Measurements from ENCODE around the gene HIVEP3. TPM values are rescaled to one million over a fixed set of nuclear protein-coding genes. Genes with fewer than 3 reads are reported as not detected.
A peak's percentile ranks its signal among the peaks of the same experiment; 100 is the strongest.

HIVEP3 gene
- total RNA-seq, 1 donor from 2014 or later: 5.8 TPM

DNA sequence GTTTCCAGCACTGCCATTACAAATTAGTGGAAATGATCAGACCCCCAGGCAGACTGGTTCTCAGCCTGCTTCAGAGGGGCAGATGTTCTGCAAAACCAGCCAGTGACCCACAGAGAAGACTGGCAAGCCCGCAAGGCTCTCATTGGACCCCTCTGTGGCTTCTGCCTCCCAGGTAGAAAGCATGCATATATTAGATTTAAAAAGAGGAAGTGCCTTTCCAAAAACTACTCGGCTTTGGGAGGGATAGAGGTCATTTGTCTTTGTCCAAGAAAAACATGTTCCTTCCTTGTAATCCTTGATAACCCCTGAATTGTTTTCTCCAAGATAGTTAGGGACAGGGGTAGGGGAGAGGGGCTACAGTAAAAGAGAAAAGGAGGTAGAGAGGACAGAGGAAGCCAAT, 11.8 kb downstream of the HIVEP3 start:
- H3K36me3 ChIP-seq (ENCODE audit: control insufficient read depth, insufficient read depth, low read length): no peaks in the 10 kb centered on the region
- DNase-seq (ENCODE audit: low read depth): no peak
- TF ChIP-seq, protein P1, sequence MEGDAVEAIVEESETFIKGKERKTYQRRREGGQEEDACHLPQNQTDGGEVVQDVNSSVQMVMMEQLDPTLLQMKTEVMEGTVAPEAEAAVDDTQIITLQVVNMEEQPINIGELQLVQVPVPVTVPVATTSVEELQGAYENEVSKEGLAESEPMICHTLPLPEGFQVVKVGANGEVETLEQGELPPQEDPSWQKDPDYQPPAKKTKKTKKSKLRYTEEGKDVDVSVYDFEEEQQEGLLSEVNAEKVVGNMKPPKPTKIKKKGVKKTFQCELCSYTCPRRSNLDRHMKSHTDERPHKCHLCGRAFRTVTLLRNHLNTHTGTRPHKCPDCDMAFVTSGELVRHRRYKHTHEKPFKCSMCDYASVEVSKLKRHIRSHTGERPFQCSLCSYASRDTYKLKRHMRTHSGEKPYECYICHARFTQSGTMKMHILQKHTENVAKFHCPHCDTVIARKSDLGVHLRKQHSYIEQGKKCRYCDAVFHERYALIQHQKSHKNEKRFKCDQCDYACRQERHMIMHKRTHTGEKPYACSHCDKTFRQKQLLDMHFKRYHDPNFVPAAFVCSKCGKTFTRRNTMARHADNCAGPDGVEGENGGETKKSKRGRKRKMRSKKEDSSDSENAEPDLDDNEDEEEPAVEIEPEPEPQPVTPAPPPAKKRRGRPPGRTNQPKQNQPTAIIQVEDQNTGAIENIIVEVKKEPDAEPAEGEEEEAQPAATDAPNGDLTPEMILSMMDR (IDR thresholded peaks at IDR 0.05; ENCODE audit: insufficient read depth, low read length, poor library complexity, severe bottlenecking): no peak
- H3K4me3 ChIP-seq (ENCODE audit: low read depth, low read length): no peak overlapping the region
- no peaks in the 10 kb centered on the region for H3K27me3 ChIP-seq (ENCODE audit: control insufficient read depth, insufficient read depth, low read length)

DNA sequence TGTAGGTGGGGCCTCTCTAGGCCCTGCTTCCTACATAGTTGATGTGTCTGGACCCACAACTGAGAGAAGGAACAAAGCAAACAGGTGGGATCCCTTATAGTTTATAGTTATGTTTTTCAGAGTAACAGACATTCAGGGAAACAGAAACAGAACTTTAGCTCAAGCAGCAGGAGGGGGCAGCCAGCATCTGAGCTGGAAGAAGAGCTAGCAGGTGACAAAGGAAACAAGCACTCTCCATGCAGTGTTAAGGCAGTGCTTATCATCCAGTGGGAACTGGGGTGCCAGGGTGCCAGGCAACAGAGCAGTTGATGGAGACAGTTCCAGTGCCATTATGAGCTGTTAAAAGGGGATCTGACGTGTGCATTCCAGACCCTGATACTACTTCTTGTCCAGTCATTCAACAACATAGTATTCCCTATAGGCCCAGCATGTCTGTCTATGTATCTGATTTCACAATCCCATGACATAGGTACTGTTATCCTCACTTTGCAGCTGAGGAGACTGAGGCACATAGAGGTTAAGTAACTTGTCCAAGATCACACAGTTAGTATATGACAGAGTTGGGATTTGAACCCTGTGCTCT, 13.5 kb downstream of the HIVEP3 start:
- no peak for DNase-seq (ENCODE audit: low read depth)
- Histone ChIP-seq H3K27me3 (ENCODE audit: control insufficient read depth, insufficient read depth, low read length) (no peaks in the 10 kb centered on the region), H3K36me3 (ENCODE audit: control insufficient read depth, insufficient read depth, low read length) (no peaks in the 10 kb centered on the region), H3K4me3 (ENCODE audit: low read depth, low read length) (no peak overlapping the region)
- TF ChIP-seq, protein P1 (IDR thresholded peaks at IDR 0.05; ENCODE audit: insufficient read depth, low read length, poor library complexity, severe bottlenecking): no peak

DNA sequence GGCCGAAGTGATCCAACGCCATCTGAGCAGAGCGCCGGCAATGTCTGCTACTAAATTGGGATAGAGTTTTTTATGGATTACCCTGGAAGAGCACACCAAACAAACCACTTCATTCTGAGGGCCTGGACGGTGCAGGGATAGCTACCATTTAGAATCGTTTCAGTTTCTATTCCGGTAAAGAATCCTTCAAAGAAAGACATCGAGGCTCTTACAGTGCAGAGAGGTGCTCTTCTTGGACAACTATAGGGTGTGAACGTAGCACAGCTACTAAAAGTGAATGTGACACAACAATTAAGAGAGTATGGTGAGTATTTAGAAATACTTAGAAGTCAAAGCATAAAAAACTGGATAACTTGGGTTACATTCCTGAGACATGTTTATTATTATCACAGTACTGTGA, 16.1 kb downstream of the HIVEP3 start:
- no peak overlapping the region for H3K4me3 ChIP-seq (ENCODE audit: low read depth, low read length)
- TF ChIP-seq, protein P1 (IDR thresholded peaks at IDR 0.05; ENCODE audit: insufficient read depth, low read length, poor library complexity, severe bottlenecking): no peak
- DNase-seq (ENCODE audit: low read depth): no peak
- no peaks in the 10 kb centered on the region for H3K27me3 ChIP-seq (ENCODE audit: control insufficient read depth, insufficient read depth, low read length)
- no peaks in the 10 kb centered on the region for H3K36me3 ChIP-seq (ENCODE audit: control insufficient read depth, insufficient read depth, low read length)

DNA sequence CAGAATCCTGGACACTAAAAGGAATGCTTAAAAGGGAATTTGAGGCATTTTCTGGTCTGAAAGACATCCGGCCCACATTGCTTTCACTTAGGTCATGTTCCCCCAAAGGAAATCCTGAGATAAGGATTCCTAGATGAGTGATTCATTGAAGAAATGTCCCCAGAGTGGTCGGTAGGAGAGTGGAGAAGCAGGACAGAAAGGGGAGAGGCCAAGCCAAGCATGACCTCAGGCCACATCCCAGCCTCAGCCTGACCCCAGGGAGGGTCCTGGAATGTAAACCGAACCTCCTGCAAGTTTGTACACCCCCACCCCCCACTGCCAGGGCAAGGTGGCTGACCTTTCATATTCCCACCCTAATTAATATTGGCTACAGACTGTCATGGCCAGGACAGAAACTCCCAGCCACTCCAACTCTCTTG, 16.6 kb downstream of the HIVEP3 start:
- Histone ChIP-seq H3K36me3 (ENCODE audit: control insufficient read depth, insufficient read depth, low read length) (no peaks in the 10 kb centered on the region), H3K27me3 (ENCODE audit: control insufficient read depth, insufficient read depth, low read length) (no peaks in the 10 kb centered on the region), H3K4me3 (ENCODE audit: low read depth, low read length) (no peak overlapping the region)
- peak; percentile 72 for DNase-seq (ENCODE audit: low read depth)
- TF ChIP-seq, protein P1 (IDR thresholded peaks at IDR 0.05; ENCODE audit: insufficient read depth, low read length, poor library complexity, severe bottlenecking): no peak

DNA sequence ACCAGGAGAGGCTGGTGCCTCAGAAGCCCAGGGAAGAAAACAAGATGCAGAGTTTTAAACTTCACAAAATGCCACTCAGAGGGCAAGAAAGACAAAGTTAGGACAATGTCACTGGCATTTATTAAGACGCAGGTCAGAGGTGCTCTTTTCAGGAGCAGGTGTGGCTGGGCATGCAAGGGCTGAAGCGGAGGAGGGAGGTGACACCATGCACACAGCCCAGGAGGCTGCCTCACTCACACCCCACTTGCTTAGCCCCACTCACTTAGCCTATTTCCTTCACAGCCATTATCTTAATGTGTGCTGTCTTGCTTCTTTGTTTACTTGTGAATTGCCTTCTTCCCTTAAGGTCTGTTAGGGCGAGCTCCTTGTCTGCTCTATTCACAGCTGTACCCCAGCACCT, 17.2 kb downstream of the HIVEP3 start:
- TF ChIP-seq, protein P1 (IDR thresholded peaks at IDR 0.05; ENCODE audit: insufficient read depth, low read length, poor library complexity, severe bottlenecking): no peak
- no peak for DNase-seq (ENCODE audit: low read depth)
- no peaks in the 10 kb centered on the region for H3K27me3 ChIP-seq (ENCODE audit: control insufficient read depth, insufficient read depth, low read length)
- H3K36me3 ChIP-seq (ENCODE audit: control insufficient read depth, insufficient read depth, low read length): no peaks in the 10 kb centered on the region
- no peak overlapping the region for H3K4me3 ChIP-seq (ENCODE audit: low read depth, low read length)
